H1 (cell line): ENCODE measurements around the gene CHST1. TPM values are rescaled to one million over a fixed set of nuclear protein-coding genes. Genes with fewer than 3 reads are reported as not detected.

ENCODE experiments used
- BCL11A ChIP-seq, 2 experiments: IDR thresholded peaks; one replicate each; pipeline ENCODE4 v1.6.1; 2011; ENCODE audit warnings: low read depth in 2 of 2, low read length in 2 of 2, mild to moderate bottlenecking in 2 of 2
- NANOG ChIP-seq: IDR thresholded peaks from 2 replicates; pipeline ENCODE4 v1.6.1; 2011; ENCODE audit warnings: low read length, low read depth, mild to moderate bottlenecking, inconsistent platforms; ENCODE audit not compliant: insufficient read depth, poor library complexity, severe bottlenecking
- PHF8 ChIP-seq: fragments of 200-600 bp; sonication (generic); conservative IDR thresholded peaks from 2 replicates; pipeline ENCODE4 v1.7.1; 2012; ENCODE audit warnings: low read depth, mild to moderate bottlenecking, inconsistent platforms, low read length, moderate library complexity
- RNF2 ChIP-seq: fragments of 200-900, 300-1000 bp; sonication (generic); IDR thresholded peaks from 2 replicates; pipeline ENCODE4 v1.7.1; 2016; ENCODE audit warnings: borderline replicate concordance, low read depth, mild to moderate bottlenecking, antibody characterized with exemption, low read length; ENCODE audit not compliant: poor library complexity, severe bottlenecking; ENCODE audit errors: missing control alignments
- SIRT6 ChIP-seq: IDR thresholded peaks from one replicate; pipeline ENCODE4 v1.7.1; 2012; ENCODE audit warnings: low read length, inconsistent platforms
- SUZ12 ChIP-seq: fragments of 200-600 bp; sonication (generic); IDR thresholded peaks from 2 replicates; pipeline ENCODE4 v1.6.1; 2012; ENCODE audit warnings: mild to moderate bottlenecking, inconsistent platforms, low read length, moderate library complexity, mixed read lengths
- polyA plus RNA-seq, 7 experiments: library from polyadenylated mRNA; depleted of rRNA in 3 of 7; stranded (reverse) in 5 of 7; unstranded in 2 of 7; fragments of >200 nt in 5 of 7; fragments of 200-250 nt in 2 of 7; gene quantifications; 1 replicate in 5 of 7; 2 replicates in 1 of 7; 4 replicates in 1 of 7; pipeline versions ENCODE4 v1.2.1 to v1.2.3, GENCODE V29; 2011 to 2013; ENCODE audit warnings: missing spikeins in 2 of 7, mixed read lengths in 2 of 7
- total RNA-seq: library from RNA; stranded (reverse); fragmentation: NEBNext Ultra II Directional; extraction: Animal tissue kit (Norgen Biotek cat#: 25700); gene quantifications from 2 replicates; pipeline ENCODE4 v1.2.1, GENCODE V29; 2021
- TF ChIP-seq, protein P1 (sequence below): fragments of 300-600 bp; sonication (generic); IDR thresholded peaks from 2 replicates; pipeline ENCODE4 v1.7.1; 2012; ENCODE audit warnings: low read length, moderate library complexity, mild to moderate bottlenecking, inconsistent platforms; ENCODE audit not compliant: insufficient replicate concordance

Gene CHST1
- total and polyA plus RNA-seq, 2 of the 8 experiments (the other 6 are each of a cell fraction or from before 2014, with no cell fraction given) = 1.6 to 3.8 TPM

DNA sequence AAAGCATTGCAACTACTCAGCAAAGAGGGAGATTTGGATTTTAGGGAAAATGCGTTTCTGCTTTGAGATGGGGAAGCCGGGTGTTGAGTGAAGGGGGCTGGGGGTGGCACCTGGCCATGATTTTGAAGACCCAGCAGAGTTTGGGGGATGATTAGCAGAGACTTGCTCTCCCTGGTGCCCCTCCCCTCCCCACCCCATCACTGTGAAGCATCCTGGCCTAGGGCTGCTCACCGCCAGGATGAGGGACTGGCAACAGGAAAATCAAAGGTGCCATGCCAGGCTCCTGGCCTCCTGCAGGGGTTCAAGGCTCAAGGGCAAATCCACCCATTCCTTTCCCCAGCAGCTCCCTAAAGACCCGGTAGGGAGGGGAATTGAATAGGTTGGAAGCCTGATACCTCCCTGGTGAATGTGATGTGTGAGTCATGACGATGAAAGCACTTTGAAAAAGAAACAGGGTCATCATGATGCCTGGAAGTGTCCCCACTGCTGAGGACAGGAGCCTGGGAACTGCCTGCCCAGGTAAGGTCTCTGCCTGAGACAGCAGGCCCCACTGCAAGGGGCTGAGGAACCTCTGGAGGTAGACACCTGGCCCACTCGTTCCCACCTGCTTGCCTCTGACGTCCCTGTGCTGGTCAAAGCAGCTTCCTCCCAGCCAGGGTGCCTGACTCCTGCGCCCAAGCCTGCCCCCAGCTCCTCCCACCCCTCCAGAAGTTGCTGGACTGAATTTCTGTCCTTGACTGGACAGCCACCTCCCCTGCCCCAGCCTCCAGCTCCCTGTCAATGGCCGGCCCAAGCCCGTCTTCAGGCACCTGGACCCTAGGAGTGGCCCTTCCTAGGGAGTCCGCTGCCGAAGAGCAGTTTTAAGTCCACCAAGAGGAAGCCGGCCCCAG is 1.7 kb downstream of the CHST1 start (continued):
- TF ChIP-seq PHF8 (no peak), BCL11A (IDR thresholded peaks at IDR 0.05; ENCODE audit: low read depth in 2 of 2, low read length in 2 of 2) (no peak), SIRT6 (no peak), SUZ12 (no peak), RNF2 (no peak), NANOG (no peak)
- TF ChIP-seq, protein P1, sequence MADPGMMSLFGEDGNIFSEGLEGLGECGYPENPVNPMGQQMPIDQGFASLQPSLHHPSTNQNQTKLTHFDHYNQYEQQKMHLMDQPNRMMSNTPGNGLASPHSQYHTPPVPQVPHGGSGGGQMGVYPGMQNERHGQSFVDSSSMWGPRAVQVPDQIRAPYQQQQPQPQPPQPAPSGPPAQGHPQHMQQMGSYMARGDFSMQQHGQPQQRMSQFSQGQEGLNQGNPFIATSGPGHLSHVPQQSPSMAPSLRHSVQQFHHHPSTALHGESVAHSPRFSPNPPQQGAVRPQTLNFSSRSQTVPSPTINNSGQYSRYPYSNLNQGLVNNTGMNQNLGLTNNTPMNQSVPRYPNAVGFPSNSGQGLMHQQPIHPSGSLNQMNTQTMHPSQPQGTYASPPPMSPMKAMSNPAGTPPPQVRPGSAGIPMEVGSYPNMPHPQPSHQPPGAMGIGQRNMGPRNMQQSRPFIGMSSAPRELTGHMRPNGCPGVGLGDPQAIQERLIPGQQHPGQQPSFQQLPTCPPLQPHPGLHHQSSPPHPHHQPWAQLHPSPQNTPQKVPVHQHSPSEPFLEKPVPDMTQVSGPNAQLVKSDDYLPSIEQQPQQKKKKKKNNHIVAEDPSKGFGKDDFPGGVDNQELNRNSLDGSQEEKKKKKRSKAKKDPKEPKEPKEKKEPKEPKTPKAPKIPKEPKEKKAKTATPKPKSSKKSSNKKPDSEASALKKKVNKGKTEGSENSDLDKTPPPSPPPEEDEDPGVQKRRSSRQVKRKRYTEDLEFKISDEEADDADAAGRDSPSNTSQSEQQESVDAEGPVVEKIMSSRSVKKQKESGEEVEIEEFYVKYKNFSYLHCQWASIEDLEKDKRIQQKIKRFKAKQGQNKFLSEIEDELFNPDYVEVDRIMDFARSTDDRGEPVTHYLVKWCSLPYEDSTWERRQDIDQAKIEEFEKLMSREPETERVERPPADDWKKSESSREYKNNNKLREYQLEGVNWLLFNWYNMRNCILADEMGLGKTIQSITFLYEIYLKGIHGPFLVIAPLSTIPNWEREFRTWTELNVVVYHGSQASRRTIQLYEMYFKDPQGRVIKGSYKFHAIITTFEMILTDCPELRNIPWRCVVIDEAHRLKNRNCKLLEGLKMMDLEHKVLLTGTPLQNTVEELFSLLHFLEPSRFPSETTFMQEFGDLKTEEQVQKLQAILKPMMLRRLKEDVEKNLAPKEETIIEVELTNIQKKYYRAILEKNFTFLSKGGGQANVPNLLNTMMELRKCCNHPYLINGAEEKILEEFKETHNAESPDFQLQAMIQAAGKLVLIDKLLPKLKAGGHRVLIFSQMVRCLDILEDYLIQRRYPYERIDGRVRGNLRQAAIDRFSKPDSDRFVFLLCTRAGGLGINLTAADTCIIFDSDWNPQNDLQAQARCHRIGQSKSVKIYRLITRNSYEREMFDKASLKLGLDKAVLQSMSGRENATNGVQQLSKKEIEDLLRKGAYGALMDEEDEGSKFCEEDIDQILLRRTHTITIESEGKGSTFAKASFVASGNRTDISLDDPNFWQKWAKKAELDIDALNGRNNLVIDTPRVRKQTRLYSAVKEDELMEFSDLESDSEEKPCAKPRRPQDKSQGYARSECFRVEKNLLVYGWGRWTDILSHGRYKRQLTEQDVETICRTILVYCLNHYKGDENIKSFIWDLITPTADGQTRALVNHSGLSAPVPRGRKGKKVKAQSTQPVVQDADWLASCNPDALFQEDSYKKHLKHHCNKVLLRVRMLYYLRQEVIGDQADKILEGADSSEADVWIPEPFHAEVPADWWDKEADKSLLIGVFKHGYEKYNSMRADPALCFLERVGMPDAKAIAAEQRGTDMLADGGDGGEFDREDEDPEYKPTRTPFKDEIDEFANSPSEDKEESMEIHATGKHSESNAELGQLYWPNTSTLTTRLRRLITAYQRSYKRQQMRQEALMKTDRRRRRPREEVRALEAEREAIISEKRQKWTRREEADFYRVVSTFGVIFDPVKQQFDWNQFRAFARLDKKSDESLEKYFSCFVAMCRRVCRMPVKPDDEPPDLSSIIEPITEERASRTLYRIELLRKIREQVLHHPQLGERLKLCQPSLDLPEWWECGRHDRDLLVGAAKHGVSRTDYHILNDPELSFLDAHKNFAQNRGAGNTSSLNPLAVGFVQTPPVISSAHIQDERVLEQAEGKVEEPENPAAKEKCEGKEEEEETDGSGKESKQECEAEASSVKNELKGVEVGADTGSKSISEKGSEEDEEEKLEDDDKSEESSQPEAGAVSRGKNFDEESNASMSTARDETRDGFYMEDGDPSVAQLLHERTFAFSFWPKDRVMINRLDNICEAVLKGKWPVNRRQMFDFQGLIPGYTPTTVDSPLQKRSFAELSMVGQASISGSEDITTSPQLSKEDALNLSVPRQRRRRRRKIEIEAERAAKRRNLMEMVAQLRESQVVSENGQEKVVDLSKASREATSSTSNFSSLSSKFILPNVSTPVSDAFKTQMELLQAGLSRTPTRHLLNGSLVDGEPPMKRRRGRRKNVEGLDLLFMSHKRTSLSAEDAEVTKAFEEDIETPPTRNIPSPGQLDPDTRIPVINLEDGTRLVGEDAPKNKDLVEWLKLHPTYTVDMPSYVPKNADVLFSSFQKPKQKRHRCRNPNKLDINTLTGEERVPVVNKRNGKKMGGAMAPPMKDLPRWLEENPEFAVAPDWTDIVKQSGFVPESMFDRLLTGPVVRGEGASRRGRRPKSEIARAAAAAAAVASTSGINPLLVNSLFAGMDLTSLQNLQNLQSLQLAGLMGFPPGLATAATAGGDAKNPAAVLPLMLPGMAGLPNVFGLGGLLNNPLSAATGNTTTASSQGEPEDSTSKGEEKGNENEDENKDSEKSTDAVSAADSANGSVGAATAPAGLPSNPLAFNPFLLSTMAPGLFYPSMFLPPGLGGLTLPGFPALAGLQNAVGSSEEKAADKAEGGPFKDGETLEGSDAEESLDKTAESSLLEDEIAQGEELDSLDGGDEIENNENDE = no peak
